Urinary bladder (tissue), 4 donors: Measurements from ENCODE around the gene KRT27. TPM values are rescaled to one million over a fixed set of nuclear protein-coding genes. Genes with fewer than 3 reads are reported as not detected.
"Not testable (repeated sequence)": the region's sequence is repeated elsewhere in the genome, so short reads cannot be mapped to it uniquely, and the experiment has no call there.

Experiments
- DNase-seq: peaks from one replicate; pipeline ENCODE4 v3.0.0-alpha.2; 2015; ENCODE audit errors: extremely low spot score
- H3K27ac ChIP-seq: one replicate; pipeline ENCODE4 v1.5.1; 2013; ENCODE audit warnings: low read depth, mild to moderate bottlenecking, moderate library complexity
- H3K36me3 ChIP-seq: one replicate; pipeline ENCODE4 v1.6.1; 2013; ENCODE audit warnings: mild to moderate bottlenecking, moderate library complexity; ENCODE audit not compliant: insufficient read depth
- H3K4me1 ChIP-seq: one replicate; pipeline ENCODE4 v1.6.1; 2013; ENCODE audit warnings: mild to moderate bottlenecking, moderate library complexity; ENCODE audit not compliant: insufficient read depth
- H3K4me3 ChIP-seq: one replicate; pipeline ENCODE4 v1.5.1; 2013; ENCODE audit warnings: low read depth, low read length
- WGBS: extraction: QIAGEN DNeasy Blood & Tissue Kit; methylation state at CpG from one replicate; pipeline ENCODE4 v1.1.7; 2013; 5-methylcytosine and 5-hydroxymethylcytosine counted together
- polyA plus RNA-seq: library from polyadenylated mRNA; stranded (reverse); fragments of 200-250 nt; gene quantifications from one replicate; pipeline ENCODE4 v1.2.3, GENCODE V29; 2013
- total RNA-seq: library from RNA; depleted of rRNA; stranded (reverse); fragments of >200 nt; gene quantifications from one replicate; pipeline ENCODE4 v1.2.3, GENCODE V29; 2014
- donor health status: healthy with polysubstance abuse.
- donor health status: healthy.

The KRT27 gene
- total and polyA plus RNA-seq, 2 donors: not detected

DNA sequence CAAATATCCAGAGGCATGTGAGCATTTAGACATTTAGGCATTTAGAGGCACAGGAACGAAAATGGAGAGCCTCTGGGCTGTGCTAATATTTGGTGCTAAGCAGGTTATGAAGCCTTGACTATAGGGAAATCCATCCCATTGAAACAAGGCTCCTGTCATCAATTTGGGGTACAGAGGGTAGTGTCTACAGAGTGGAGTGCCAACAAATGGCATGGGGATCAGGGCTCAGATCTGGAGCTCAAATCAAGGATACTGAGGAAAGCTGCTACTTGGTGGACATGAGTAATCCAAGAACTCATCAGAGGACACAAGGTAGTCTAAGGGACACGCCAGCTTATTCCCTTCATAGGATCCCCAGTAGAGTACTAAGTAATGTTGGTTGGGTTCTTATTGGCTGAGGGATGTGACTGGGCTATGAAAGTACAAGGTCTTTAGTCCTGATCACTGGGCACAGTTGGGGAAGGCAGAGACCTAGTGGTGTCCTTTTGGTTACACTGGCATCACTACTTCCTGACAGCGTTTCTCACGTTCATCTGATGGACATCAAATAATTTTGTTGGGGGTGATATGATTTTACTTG, 34.8 kb upstream of the KRT27 start:
- no peak overlapping the region for H3K27ac ChIP-seq
- no peak for DNase-seq
- H3K4me3 ChIP-seq: no peak overlapping the region
- H3K4me1 ChIP-seq: no peaks in the 10 kb centered on the region
- H3K36me3 ChIP-seq: no peaks in the 10 kb centered on the region
- WGBS: 96% methylated on average over 4 of the region's 4 CpGs

DNA sequence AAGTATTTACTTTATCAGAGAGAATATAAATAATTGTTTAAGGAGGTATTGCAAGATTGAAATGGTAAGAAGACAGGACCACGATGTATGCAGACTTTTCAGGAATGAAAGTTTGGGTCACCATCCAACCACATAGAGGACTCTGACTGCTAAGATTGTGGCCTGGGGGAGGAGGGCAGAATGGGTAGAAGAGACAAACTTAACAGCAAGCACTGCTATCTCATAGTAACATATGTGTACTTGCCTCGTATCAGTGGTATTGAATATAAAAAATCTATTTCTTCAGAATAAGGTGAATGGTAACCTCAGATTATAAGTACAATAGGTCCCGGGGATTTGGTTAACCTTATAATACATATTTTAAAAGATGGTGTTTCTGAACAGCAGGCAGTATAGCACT, 34.2 kb upstream of the KRT27 start:
- no peak for DNase-seq
- no peak overlapping the region for H3K4me3 ChIP-seq
- H3K4me1 ChIP-seq: no peaks in the 10 kb centered on the region
- H3K36me3 ChIP-seq: no peaks in the 10 kb centered on the region
- no peak overlapping the region for H3K27ac ChIP-seq
- 81% methylated on average over 3 of the region's 3 CpGs for WGBS

- DNase-seq: no peak
- Histone ChIP-seq H3K4me1 (no peaks in the 10 kb centered on the region), H3K4me3 (no peak overlapping the region), H3K36me3 (no peaks in the 10 kb centered on the region), H3K27ac (no peak overlapping the region)
- whole genome bisulfite sequencing: 97% methylated on average over 1 of the region's 1 CpG
Measured at GRCh38 chr17:40815381-40815780, 33.0 kb upstream of the KRT27 start.

DNA sequence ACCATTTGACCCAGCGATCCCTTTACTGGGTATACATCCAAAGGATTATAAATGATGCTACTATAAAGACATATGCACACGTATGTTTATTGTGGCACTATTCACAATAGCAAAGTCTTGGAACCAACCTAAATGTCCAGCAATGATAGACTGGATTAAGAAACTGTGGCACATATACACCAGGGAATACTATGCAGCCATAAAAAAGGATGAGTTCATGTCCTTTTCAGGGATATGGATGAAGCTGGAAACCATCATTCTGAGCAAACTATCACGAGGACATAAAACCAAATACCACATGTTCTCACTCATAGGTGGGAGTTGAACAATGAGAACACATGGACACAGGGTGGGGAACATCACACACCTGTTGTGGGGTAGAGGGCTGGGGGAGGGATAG, 32.3 kb upstream of the KRT27 start:
- not testable (repeated sequence) for DNase-seq, H3K4me3 ChIP-seq, H3K4me1 ChIP-seq, H3K27ac ChIP-seq, H3K36me3 ChIP-seq
- WGBS: 84% methylated on average over 3 of the region's 3 CpGs

DNA sequence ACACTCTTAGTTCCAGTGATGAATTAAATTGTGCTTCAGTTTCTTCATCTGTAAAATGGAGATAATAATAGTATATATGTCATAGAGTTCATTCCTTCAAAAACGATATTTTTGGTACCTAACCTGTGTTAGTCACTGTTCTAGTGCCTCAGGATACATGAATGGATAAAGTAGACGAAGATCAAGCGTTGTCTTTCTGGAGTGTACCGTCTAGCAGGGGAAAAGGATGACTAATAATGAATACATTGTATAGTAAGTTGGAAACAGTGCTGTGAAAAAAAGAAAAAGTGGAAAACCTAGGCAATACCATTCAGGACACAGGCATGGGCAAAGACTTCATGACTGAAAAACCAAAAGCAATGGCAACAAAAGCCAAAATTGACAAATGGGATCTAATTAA, 31.5 kb upstream of the KRT27 start:
- H3K4me1 ChIP-seq: no peaks in the 10 kb centered on the region
- H3K36me3 ChIP-seq: no peaks in the 10 kb centered on the region
- no peak overlapping the region for H3K27ac ChIP-seq
- H3K4me3 ChIP-seq: no peak overlapping the region
- 62% methylated on average over 4 of the region's 4 CpGs for WGBS
- no peak for DNase-seq

- H3K36me3 ChIP-seq: no peaks in the 10 kb centered on the region
- no peaks in the 10 kb centered on the region for H3K4me1 ChIP-seq
- no peak overlapping the region for H3K27ac ChIP-seq
- H3K4me3 ChIP-seq: no peak overlapping the region
- DNase-seq: no peak
- 74% methylated on average over 3 of the region's 3 CpGs for WGBS
Measured at GRCh38 chr17:40812639-40813038, 30.3 kb upstream of the KRT27 start.

GRCh38 chr17:40810494-40810893, 28.1 kb upstream of the KRT27 start:
- 53% methylated on average over 6 of the region's 6 CpGs for WGBS
- DNase-seq: no peak

GRCh38 chr17:40809721-40810421, 27.5 kb upstream of the KRT27 start:
- 41% methylated on average over 2 of the region's 2 CpGs for WGBS
- no peak for DNase-seq
- Histone ChIP-seq H3K36me3 (no peaks in the 10 kb centered on the region), H3K4me3 (no peak overlapping the region), H3K27ac (no peak overlapping the region), H3K4me1 (no peaks in the 10 kb centered on the region)

More at GRCh38 chr17:40810494-40810893, 28.1 kb upstream of the KRT27 start:
- H3K4me3 ChIP-seq: no peak overlapping the region
- no peaks in the 10 kb centered on the region for H3K36me3 ChIP-seq
- no peak overlapping the region for H3K27ac ChIP-seq
- no peaks in the 10 kb centered on the region for H3K4me1 ChIP-seq

- no peaks in the 10 kb centered on the region for H3K4me1 ChIP-seq
- H3K36me3 ChIP-seq: no peaks in the 10 kb centered on the region
- 65% methylated on average over 3 of the region's 3 CpGs for WGBS
- no peak for DNase-seq
- H3K27ac ChIP-seq: no peak overlapping the region
- no peak overlapping the region for H3K4me3 ChIP-seq
Measured at GRCh38 chr17:40806131-40806530, 23.8 kb upstream of the KRT27 start.

DNA sequence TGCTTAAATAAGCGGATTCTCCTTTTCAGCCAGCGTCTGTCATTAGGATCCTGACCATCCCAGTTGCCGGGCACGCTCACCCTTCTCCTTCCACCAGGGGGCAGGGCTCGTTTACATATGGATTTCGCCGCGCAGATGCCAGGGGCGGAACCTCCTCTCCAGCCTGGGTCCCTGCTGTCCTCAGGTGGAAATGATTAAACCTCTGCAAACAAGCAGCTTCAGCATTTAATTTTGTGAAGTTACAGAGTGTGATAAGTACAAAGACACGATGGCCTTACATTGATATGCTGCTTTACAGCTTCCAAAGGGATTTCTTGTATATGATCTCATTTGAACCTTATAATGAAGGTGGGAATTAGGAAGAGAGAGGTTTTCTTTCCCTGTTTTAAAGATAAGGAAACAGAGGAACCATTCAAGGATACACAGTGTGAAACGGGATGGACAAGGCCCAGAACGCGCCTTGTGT, 21.3 kb upstream of the KRT27 start:
- no peaks in the 10 kb centered on the region for H3K4me1 ChIP-seq
- peak; percentile 54 for DNase-seq
- H3K27ac ChIP-seq: no peak overlapping the region
- 12% methylated on average over 13 of the region's 13 CpGs for WGBS
- H3K36me3 ChIP-seq: no peaks in the 10 kb centered on the region
- H3K4me3 ChIP-seq: no peak overlapping the region

GRCh38 chr17:40801157-40801556, 18.8 kb upstream of the KRT27 start:
- no peak for DNase-seq
- Histone ChIP-seq H3K36me3 (no peaks in the 10 kb centered on the region), H3K4me3 (no peak overlapping the region), H3K4me1 (no peaks in the 10 kb centered on the region), H3K27ac (no peak overlapping the region)
- WGBS: 70% methylated on average over 2 of the region's 2 CpGs

DNA sequence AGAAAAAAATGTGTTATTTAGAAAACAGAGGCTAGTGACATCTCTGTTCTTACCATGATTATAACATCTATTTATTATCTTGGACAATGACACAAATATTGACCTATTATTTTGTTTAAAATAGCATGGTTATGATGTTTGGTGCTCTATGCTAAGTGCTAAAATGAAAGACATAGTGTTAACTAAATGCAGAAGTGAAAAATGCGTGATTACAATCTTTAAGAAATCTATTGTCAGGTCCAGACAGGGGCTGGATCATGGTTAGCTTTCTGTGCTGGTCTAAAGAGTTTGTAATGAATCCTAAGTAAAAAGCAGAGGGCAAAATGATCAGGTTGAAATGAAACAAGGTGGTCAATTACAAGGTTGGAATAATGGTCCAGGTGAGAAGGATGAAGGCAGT, 18.0 kb upstream of the KRT27 start:
- WGBS: 72% methylated on average over 1 of the region's 1 CpG
- Histone ChIP-seq H3K27ac (no peak overlapping the region), H3K36me3 (no peaks in the 10 kb centered on the region), H3K4me1 (no peaks in the 10 kb centered on the region), H3K4me3 (no peak overlapping the region)
- DNase-seq: no peak

DNA sequence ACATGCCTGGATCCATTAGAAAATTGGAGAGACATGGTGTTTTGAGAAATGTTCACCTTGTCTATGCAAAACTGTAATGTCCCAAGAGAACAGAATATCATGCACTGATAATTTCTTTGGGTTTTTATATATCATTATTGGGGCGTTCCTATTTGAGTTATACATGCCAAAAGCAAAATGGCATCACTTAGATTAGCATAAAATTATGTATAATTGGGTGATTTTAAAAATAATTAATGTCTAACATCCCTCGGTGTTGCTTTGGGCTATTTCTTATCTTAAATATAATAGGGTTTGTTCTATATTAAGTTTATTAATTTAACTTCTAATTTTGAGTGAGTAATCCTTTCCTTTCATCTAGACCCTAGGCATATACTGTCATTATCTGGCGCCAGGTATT, 17.5 kb upstream of the KRT27 start, which contains the start of gene KRT28:
TSS of gene KRT28 (minus strand) at position 101 of the 400 bp plus-strand sequence. CDS start at position 35, 66 bp downstream.
- WGBS: 77% methylated on average over 3 of the region's 3 CpGs
- Histone ChIP-seq H3K4me1 (no peaks in the 10 kb centered on the region), H3K27ac (no peak within 1 kb of the TSS), H3K36me3 (no peaks in the 10 kb centered on the region), H3K4me3 (no peak within 1 kb of the TSS)
- DNase-seq: no peak

DNA sequence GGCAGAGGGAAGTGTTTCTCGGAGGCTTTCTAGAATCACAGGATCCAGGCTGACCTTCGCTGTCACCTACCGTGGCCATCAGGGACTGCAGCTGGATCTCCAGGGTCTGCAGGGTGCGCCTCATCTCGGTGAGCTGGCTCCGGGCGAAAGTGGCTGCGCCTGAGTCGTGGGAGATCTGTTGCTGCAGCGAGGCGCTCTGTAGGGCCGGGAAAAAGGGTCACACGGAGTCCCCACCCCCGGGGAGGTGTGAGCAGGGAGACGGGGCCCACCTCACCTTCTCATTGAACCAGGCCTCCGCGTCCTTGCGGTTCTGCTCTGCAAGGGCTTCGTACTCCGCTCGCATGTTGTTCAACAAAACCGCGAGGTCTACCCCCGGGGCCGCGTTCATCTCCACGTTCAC, 14.5 kb upstream of the KRT27 start:
- no peak for DNase-seq
- WGBS: 78% methylated on average over 27 of the region's 27 CpGs
- no peaks in the 10 kb centered on the region for H3K36me3 ChIP-seq
- H3K4me3 ChIP-seq: no peak overlapping the region
- H3K4me1 ChIP-seq: no peaks in the 10 kb centered on the region
- H3K27ac ChIP-seq: no peak overlapping the region
